HEK293T (cell line): Measurements from ENCODE around the gene UCP2.

Source experiments
- CTCF ChIA-PET: fragments of 350-600 bp; formaldehyde crosslinking; extraction: SDS; loops from one replicate; lab custom pipeline; 2021; ENCODE audit warnings: antibody characterized with exemption, inconsistent platforms; lab: Yijun Ruan, JAX
- POLR2A ChIA-PET: fragments of 350-600 bp; formaldehyde crosslinking; extraction: SDS; loops from one replicate; lab custom pipeline; 2020; ENCODE audit warnings: antibody characterized with exemption, inconsistent platforms; lab: Yijun Ruan, JAX
- DNase-seq: peaks from one replicate; pipeline ENCODE4 v3.0.0; 2012; ENCODE audit warnings: mixed read lengths; ENCODE audit errors: extremely low spot score
- ARNT ChIP-seq: fragments of 450-650 bp; IDR thresholded peaks from 2 replicates; pipeline ENCODE4 v1.6.1; 2017; ENCODE audit warnings: mild to moderate bottlenecking
- BHLHE40 ChIP-seq: fragments of 450-650 bp; IDR thresholded peaks from 2 replicates; pipeline ENCODE4 v1.6.1; 2016; ENCODE audit warnings: mild to moderate bottlenecking, moderate library complexity, borderline replicate concordance
- CTBP1 ChIP-seq: fragments of 450-650 bp; IDR thresholded peaks from 2 replicates; pipeline ENCODE4 v1.6.1; 2016; ENCODE audit warnings: borderline replicate concordance
- ELF4 ChIP-seq: fragments of 450-650 bp; IDR thresholded peaks from 2 replicates; pipeline ENCODE4 v1.6.1; 2017; ENCODE audit warnings: antibody characterized with exemption
- FOXA1 ChIP-seq: fragments of 450-650 bp; IDR thresholded peaks from 2 replicates; pipeline ENCODE4 v1.6.1; 2016; ENCODE audit warnings: mild to moderate bottlenecking
- FOXK2 ChIP-seq: fragments of 450-650 bp; IDR thresholded peaks from 2 replicates; pipeline ENCODE4 v1.6.1; 2016; ENCODE audit warnings: mild to moderate bottlenecking
- FOXM1 ChIP-seq: fragments of 450-650 bp; IDR thresholded peaks from 2 replicates; pipeline ENCODE4 v1.6.1; 2017; ENCODE audit warnings: mild to moderate bottlenecking, borderline replicate concordance
- HDGF ChIP-seq: fragments of 450-650 bp; IDR thresholded peaks from 2 replicates; pipeline ENCODE4 v1.6.1; 2017; ENCODE audit warnings: antibody characterized with exemption, borderline replicate concordance
- L3MBTL2 ChIP-seq: fragments of 450-650 bp; conservative IDR thresholded peaks from 2 replicates; pipeline ENCODE4 v1.6.1; 2016; ENCODE audit warnings: mild to moderate bottlenecking
- LEF1 ChIP-seq: fragments of 450-650 bp; IDR thresholded peaks from 2 replicates; pipeline ENCODE4 v1.6.1; 2017; ENCODE audit warnings: mild to moderate bottlenecking, borderline replicate concordance
- NFRKB ChIP-seq: fragments of 450-650 bp; IDR thresholded peaks from 2 replicates; pipeline ENCODE4 v1.6.1; 2016; ENCODE audit warnings: mild to moderate bottlenecking, moderate library complexity
- PKNOX1 ChIP-seq: fragments of 450-650 bp; IDR thresholded peaks from 2 replicates; pipeline ENCODE4 v1.6.1; 2016
- SP1 ChIP-seq: fragments of 450-650 bp; IDR thresholded peaks from 2 replicates; pipeline ENCODE4 v1.6.1; 2017
- SUZ12 ChIP-seq: fragments of 450-650 bp; IDR thresholded peaks from 2 replicates; pipeline ENCODE4 v1.6.1; 2016; ENCODE audit warnings: mild to moderate bottlenecking
- TARDBP ChIP-seq: fragments of 450-650 bp; IDR thresholded peaks from 2 replicates; pipeline ENCODE4 v1.6.1; 2016
- ZNF384 ChIP-seq: fragments of 450-650 bp; IDR thresholded peaks from 2 replicates; pipeline ENCODE4 v1.6.1; 2016

UCP2 gene

GRCh38 chr11:74022546-74022945, 39.9 kb upstream of the UCP2 start:
- ChIA-PET CTCF (no interaction called here), POLR2A (no interaction called here)
- no peak for DNase-seq
- no peak for TF ChIP-seq PKNOX1
- no peak for TF ChIP-seq ELF4
- TF ChIP-seq ARNT, result no peak

- DNase-seq, result no peak
- TF ChIP-seq SUZ12, result no peak
- TF ChIP-seq FOXA1, result no peak
- TF ChIP-seq ARNT, result no peak
- no peak for TF ChIP-seq L3MBTL2
- no peak for TF ChIP-seq CTBP1
- TF ChIP-seq HDGF, result no peak
- no peak for TF ChIP-seq LEF1
- CTCF ChIA-PET, result no interaction called here
- POLR2A ChIA-PET, result no interaction called here
These were observed 39.4 kb upstream of the UCP2 start for GRCh38 chr11:74021998-74022397.

GRCh38 chr11:74020539-74020938, 37.9 kb upstream of the UCP2 start:
- no peak for DNase-seq
- TF ChIP-seq SUZ12 (no peak), SP1 (no peak), ELF4 (no peak), TARDBP (no peak), CTBP1 (no peak), HDGF (no peak), FOXM1 (no peak)
- CTCF ChIA-PET, result no interaction called here
- POLR2A ChIA-PET, result no interaction called here

GRCh38 chr11:74019860-74020259, 37.2 kb upstream of the UCP2 start:
- ChIA-PET CTCF (no interaction called here), POLR2A (no interaction called here)
- no peak for DNase-seq
- no peak for TF ChIP-seq ARNT
- TF ChIP-seq SP1, result no peak
- TF ChIP-seq L3MBTL2, result no peak
- no peak for TF ChIP-seq BHLHE40
- TF ChIP-seq LEF1, result no peak
- TF ChIP-seq TARDBP, result no peak
- no peak for TF ChIP-seq HDGF
- TF ChIP-seq PKNOX1, result no peak
- no peak for TF ChIP-seq FOXM1
- TF ChIP-seq SUZ12, result no peak
- no peak for TF ChIP-seq CTBP1

- POLR2A ChIA-PET, result no interaction called here
- no peak for DNase-seq
- CTCF ChIA-PET, result no interaction called here
- TF ChIP-seq SP1 (no peak), ELF4 (no peak), FOXA1 (no peak), TARDBP (no peak), SUZ12 (no peak), ARNT (no peak), BHLHE40 (no peak), NFRKB (no peak), CTBP1 (no peak)
These were observed 36.6 kb upstream of the UCP2 start for GRCh38 chr11:74019104-74019738.

- POLR2A ChIA-PET, result interaction anchor here (0.8 kb wide), 1 partner anchor 36 kb away, joined by 4 read pairs; the partner anchor contains the start of gene UCP2
- DNase-seq, result no peak
- CTCF ChIA-PET, result no interaction called here
- no peak for TF ChIP-seq ZNF384
- TF ChIP-seq ARNT, result no peak
- TF ChIP-seq FOXM1, result no peak
- no peak for TF ChIP-seq ELF4
- no peak for TF ChIP-seq BHLHE40
- no peak for TF ChIP-seq SUZ12
- no peak for TF ChIP-seq NFRKB
- TF ChIP-seq FOXK2, result no peak
- no peak for TF ChIP-seq FOXA1
- TF ChIP-seq SP1, result no peak
- TF ChIP-seq TARDBP, result no peak
- TF ChIP-seq LEF1, result no peak
- TF ChIP-seq CTBP1, result no peak
These were observed 35.8 kb upstream of the UCP2 start for GRCh38 chr11:74018331-74019005.

GRCh38 chr11:74017631-74018030, 35.0 kb upstream of the UCP2 start:
- DNase-seq, result no peak
- ChIA-PET POLR2A (no interaction called here), CTCF (no interaction called here)
- TF ChIP-seq CTBP1 (no peak), FOXM1 (no peak), SP1 (no peak), BHLHE40 (no peak), PKNOX1 (no peak), HDGF (no peak)
